ENCODE measurements around the gene CALN1. TPM values are rescaled to one million over a fixed set of nuclear protein-coding genes. Genes with fewer than 3 reads are reported as not detected.

Gene CALN1
- total and polyA plus RNA-seq, 2 experiments from 2014 or later: 7.6 to 14.5 TPM

DNA sequence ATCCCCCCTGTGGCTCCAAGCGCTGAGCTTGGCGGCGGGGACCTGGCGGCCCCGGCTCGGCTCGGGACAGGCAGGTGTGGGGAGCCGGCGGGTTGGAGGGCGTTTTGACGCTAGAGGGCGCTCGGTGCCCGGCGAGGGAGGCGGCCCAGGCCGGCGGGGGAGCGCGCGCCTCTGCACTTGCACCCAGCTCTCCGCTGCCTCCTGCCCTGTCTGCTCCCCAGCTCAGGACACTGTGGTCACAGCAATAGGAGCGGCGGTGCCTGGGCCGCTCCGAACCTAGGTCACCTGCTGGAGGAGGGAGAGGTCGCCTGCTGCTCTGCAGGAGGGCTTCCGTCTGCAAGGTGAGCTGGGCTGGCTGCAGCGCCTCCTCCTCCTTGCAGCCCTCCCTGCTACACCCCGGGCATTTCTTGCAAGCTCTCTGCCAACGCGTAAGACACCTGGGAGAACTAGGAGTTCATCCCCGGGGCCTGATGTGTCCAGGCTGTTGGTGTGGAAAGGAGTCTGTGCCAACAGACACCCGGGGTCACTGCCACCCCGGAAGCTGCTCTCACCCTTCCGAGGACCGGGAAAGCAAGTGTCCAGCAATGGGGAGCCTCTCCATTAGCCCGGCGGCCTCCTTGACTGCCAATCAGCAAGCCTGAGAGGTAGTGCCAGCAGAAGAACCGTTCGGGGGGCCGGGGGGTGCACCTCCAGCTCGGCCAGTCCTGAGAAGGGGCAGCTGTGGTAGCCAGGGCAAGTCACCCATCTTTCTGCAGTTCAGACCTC lies 659.8 kb downstream of the CALN1 start:
- Histone ChIP-seq H4K20me1 (replicated peaks; ENCODE audit: insufficient read depth) (no peaks in the 10 kb centered on the region), H3F3A (replicated peaks; ENCODE audit: low read depth) (no peaks in the 10 kb centered on the region), H3K9me2 (ENCODE audit: insufficient read depth) (no peaks in the 10 kb centered on the region), H3K4me2 (peak overlapping the region; percentile 83), H2AFZ (peak overlapping the region; percentile 96), H3K4me1 (ENCODE audit: insufficient read depth) (peaks cover 4% of the 10 kb centered on the region; the same call in 1 of the 2 replicates), H3K4me3 (peak overlapping the region; percentile 60), H3K27me3 (ENCODE audit: insufficient read depth) (no peaks in the 10 kb centered on the region; the same call in 1 of the 2 replicates), H3K36me3 (ENCODE audit: insufficient read depth) (no peaks in the 10 kb centered on the region), H3K79me2 (replicated peaks; ENCODE audit: insufficient read depth) (no peaks in the 10 kb centered on the region), H3K27ac (ENCODE audit: low read depth) (no peak overlapping the region)
- DNase-seq (ENCODE audit: low spot score): peak; percentile 91
- Mint-ChIP-seq H3K4me1 (no peaks in the 10 kb centered on the region), H3K27ac (no peak overlapping the region), H3K36me3 (ENCODE audit: low read depth) (peaks cover 4% of the 10 kb centered on the region; the same call in 1 of the 3 replicates), H3K9me3 (peaks cover 28% of the 10 kb centered on the region), H3K27me3 (ENCODE audit: insufficient read depth, low read depth, poor library complexity) (peaks cover 5% of the 10 kb centered on the region), H3K4me3 (peak overlapping the region; percentile 66)
- TF ChIP-seq, protein P1, sequence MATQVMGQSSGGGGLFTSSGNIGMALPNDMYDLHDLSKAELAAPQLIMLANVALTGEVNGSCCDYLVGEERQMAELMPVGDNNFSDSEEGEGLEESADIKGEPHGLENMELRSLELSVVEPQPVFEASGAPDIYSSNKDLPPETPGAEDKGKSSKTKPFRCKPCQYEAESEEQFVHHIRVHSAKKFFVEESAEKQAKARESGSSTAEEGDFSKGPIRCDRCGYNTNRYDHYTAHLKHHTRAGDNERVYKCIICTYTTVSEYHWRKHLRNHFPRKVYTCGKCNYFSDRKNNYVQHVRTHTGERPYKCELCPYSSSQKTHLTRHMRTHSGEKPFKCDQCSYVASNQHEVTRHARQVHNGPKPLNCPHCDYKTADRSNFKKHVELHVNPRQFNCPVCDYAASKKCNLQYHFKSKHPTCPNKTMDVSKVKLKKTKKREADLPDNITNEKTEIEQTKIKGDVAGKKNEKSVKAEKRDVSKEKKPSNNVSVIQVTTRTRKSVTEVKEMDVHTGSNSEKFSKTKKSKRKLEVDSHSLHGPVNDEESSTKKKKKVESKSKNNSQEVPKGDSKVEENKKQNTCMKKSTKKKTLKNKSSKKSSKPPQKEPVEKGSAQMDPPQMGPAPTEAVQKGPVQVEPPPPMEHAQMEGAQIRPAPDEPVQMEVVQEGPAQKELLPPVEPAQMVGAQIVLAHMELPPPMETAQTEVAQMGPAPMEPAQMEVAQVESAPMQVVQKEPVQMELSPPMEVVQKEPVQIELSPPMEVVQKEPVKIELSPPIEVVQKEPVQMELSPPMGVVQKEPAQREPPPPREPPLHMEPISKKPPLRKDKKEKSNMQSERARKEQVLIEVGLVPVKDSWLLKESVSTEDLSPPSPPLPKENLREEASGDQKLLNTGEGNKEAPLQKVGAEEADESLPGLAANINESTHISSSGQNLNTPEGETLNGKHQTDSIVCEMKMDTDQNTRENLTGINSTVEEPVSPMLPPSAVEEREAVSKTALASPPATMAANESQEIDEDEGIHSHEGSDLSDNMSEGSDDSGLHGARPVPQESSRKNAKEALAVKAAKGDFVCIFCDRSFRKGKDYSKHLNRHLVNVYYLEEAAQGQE (IDR thresholded peaks at IDR 0.05; ENCODE audit: unreplicated experiment): no peak
- TF ChIP-seq CREB1 (CRISPR knock-in tag; IDR thresholded peaks at IDR 0.05; ENCODE audit: low read depth) (no peak), STAT1 (IDR thresholded peaks at IDR 0.05; ENCODE audit: unreplicated experiment) (no peak), JUNB (IDR thresholded peaks at IDR 0.05; ENCODE audit: unreplicated experiment) (no peak), POLR2AphosphoS5 (IDR thresholded peaks at IDR 0.05; ENCODE audit: low read depth) (no peak), EZH2phosphoT487 (IDR thresholded peaks at IDR 0.05; ENCODE audit: unreplicated experiment) (no peak), ZNF114 (CRISPR knock-in tag; IDR thresholded peaks at IDR 0.05) (no peak)
- TF ChIP-seq, protein P2, sequence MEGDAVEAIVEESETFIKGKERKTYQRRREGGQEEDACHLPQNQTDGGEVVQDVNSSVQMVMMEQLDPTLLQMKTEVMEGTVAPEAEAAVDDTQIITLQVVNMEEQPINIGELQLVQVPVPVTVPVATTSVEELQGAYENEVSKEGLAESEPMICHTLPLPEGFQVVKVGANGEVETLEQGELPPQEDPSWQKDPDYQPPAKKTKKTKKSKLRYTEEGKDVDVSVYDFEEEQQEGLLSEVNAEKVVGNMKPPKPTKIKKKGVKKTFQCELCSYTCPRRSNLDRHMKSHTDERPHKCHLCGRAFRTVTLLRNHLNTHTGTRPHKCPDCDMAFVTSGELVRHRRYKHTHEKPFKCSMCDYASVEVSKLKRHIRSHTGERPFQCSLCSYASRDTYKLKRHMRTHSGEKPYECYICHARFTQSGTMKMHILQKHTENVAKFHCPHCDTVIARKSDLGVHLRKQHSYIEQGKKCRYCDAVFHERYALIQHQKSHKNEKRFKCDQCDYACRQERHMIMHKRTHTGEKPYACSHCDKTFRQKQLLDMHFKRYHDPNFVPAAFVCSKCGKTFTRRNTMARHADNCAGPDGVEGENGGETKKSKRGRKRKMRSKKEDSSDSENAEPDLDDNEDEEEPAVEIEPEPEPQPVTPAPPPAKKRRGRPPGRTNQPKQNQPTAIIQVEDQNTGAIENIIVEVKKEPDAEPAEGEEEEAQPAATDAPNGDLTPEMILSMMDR (conservative IDR thresholded peaks at IDR 0.05; ENCODE audit: low read depth in 2 of 2): peak; percentile 69 to 92
- TF ChIP-seq, protein P3, sequence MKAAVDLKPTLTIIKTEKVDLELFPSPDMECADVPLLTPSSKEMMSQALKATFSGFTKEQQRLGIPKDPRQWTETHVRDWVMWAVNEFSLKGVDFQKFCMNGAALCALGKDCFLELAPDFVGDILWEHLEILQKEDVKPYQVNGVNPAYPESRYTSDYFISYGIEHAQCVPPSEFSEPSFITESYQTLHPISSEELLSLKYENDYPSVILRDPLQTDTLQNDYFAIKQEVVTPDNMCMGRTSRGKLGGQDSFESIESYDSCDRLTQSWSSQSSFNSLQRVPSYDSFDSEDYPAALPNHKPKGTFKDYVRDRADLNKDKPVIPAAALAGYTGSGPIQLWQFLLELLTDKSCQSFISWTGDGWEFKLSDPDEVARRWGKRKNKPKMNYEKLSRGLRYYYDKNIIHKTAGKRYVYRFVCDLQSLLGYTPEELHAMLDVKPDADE (IDR thresholded peaks at IDR 0.05): 0 out of 2 replicates have a peak, but pooled peaks have one; percentile 12
- ATAC-seq: peak; percentile 99

Data from GM23338 (cell line).